A549 (cell line): Measurements from ENCODE around the gene CNOT1. TPM values are rescaled to one million over a fixed set of nuclear protein-coding genes. Genes with fewer than 3 reads are reported as not detected.

Source experiments
- ATAC-seq, 2 experiments: fragments of 200-7000 bp in 1 of 2; fragments of >200 bp in 1 of 2; cut with Nextera tagmentation in 1 of 2; cut with Tn5 transposase in 1 of 2; 3 replicates each; pipeline versions ENCODE4 v1.8.0 to v1.9.1; 2018 to 2020; ENCODE audit warnings: mild to moderate bottlenecking in 1 of 2, moderate library complexity in 1 of 2
- CTCF ChIA-PET: fragments of 300-600 bp; sonication (Branson Sonifier 250); formaldehyde crosslinking; extraction: SDS; loops from one replicate; lab custom pipeline; 2021; ENCODE audit warnings: antibody characterized with exemption, inconsistent platforms; lab: Yijun Ruan, JAX
- POLR2A ChIA-PET: fragments of 350-600 bp; formaldehyde crosslinking; extraction: SDS; loops from one replicate; lab custom pipeline; 2021; ENCODE audit warnings: antibody characterized with exemption, inconsistent platforms; lab: Yijun Ruan, JAX
- DNase-seq, 2 experiments: peaks; one replicate each; pipeline versions ENCODE4 v3.0.0 to v3.0.0-alpha.2; 2011 to 2016; ENCODE audit warnings: low read depth in 1 of 2, low spot score in 1 of 2
- FAIRE-seq: peaks from 2 replicates; lab custom pipeline; 2011; peaks lifted over from hg19 to GRCh38; lab: Jason Lieb, UNC
- H3K27ac ChIP-seq, 2 experiments: fragments of >200 bp; sonication (Bioruptor Twin); formaldehyde crosslinking; 3 replicates each; pipeline ENCODE4 v1.5.1; 2016 to 2017
- H3K4me1 ChIP-seq: fragments of >200 bp; sonication (Bioruptor Twin); formaldehyde crosslinking; 3 replicates; pipeline ENCODE4 v1.6.1; 2016
- H3K4me2 ChIP-seq: fragments of >200 bp; sonication (Bioruptor Twin); formaldehyde crosslinking; 3 replicates; pipeline ENCODE4 v1.6.1; 2016
- H3K4me3 ChIP-seq: fragments of >200 bp; sonication (Bioruptor Twin); formaldehyde crosslinking; 3 replicates; pipeline ENCODE4 v1.5.1; 2016
- H3K9me3 ChIP-seq: fragments of >200 bp; sonication (Bioruptor Twin); formaldehyde crosslinking; 3 replicates; pipeline ENCODE4 v1.6.1; 2016
- CHD4 ChIP-seq: fragments of 200-600 bp; sonication (generic); IDR thresholded peaks from 2 replicates; pipeline ENCODE4 v1.6.1; 2016; ENCODE audit warnings: antibody characterized with exemption, mild to moderate bottlenecking, borderline replicate concordance
- FOXS1 ChIP-seq: fragments of 250-450 bp; sonication (Bioruptor Pico); IDR thresholded peaks from 2 replicates; pipeline ENCODE4 v1.5.0; 2020; ENCODE audit warnings: mild to moderate bottlenecking, moderate library complexity
- HOXB13 ChIP-seq: fragments of 250-450 bp; sonication (Bioruptor Pico); IDR thresholded peaks from 2 replicates; pipeline ENCODE4 v1.5.0; 2020; ENCODE audit warnings: low read depth, mild to moderate bottlenecking, moderate library complexity
- KDM5A ChIP-seq: fragments of 200-600 bp; sonication (generic); IDR thresholded peaks from 2 replicates; pipeline ENCODE4 v1.6.1; 2016; ENCODE audit warnings: antibody characterized with exemption, mild to moderate bottlenecking
- MAFK ChIP-seq: fragments of 450-650 bp; IDR thresholded peaks from 2 replicates; pipeline ENCODE4 v1.6.1; 2014; ENCODE audit not compliant: partially characterized antibody
- NR3C1 ChIP-seq: fragments of >200 bp; sonication (Bioruptor Twin); formaldehyde crosslinking; IDR thresholded peaks from 3 replicates; pipeline ENCODE4 v1.6.1; 2017
- PHF8 ChIP-seq: fragments of 200-600 bp; sonication (generic); IDR thresholded peaks from 2 replicates; pipeline ENCODE4 v1.6.1; 2016; ENCODE audit warnings: low read depth, mild to moderate bottlenecking, antibody characterized with exemption, moderate library complexity, borderline replicate concordance
- RCOR1 ChIP-seq: fragments of 150-350 bp; IDR thresholded peaks from 2 replicates; pipeline ENCODE4 v1.6.1; 2014; ENCODE audit warnings: antibody characterized with exemption, low read length, low read depth
- SREBF2 ChIP-seq: fragments of 450-650 bp; IDR thresholded peaks from 2 replicates; pipeline ENCODE4 v1.6.1; 2014; ENCODE audit warnings: mild to moderate bottlenecking, moderate library complexity
- WGBS: methylation state at CpG from one replicate; pipeline ENCODE4 v1.1.6; 2017; ENCODE audit errors: missing lambda C conversion rate; 5-methylcytosine and 5-hydroxymethylcytosine counted together
- polyA plus RNA-seq, 4 experiments: library from polyadenylated mRNA; depleted of rRNA in 3 of 4; stranded (reverse); fragments of >200 nt; fragmentation: RNase III in 1 of 4; extraction: RNeasy Plus Mini Kit Qiagen cat#74134 plus additional on column Dnase treatment in 1 of 4; gene quantifications; 2 replicates in 3 of 4; 3 replicates in 1 of 4; pipeline ENCODE4 v1.2.3, GENCODE V29; 2011 to 2017
- TF ChIP-seq, protein P1 (sequence below): fragments of 200-600 bp; sonication (generic); IDR thresholded peaks from 2 replicates; pipeline ENCODE4 v1.6.1; 2016; ENCODE audit warnings: antibody characterized with exemption, mild to moderate bottlenecking, moderate library complexity
- TF ChIP-seq, protein P2 (sequence below): fragments of >200 bp; sonication (Bioruptor Twin); formaldehyde crosslinking; IDR thresholded peaks from 3 replicates; pipeline ENCODE4 v1.5.1; 2016
- TF ChIP-seq, protein P3 (sequence below): fragments of >200 bp; sonication (Bioruptor Twin); formaldehyde crosslinking; IDR thresholded peaks from 2 replicates; pipeline ENCODE4 v1.6.1; 2016
- TF ChIP-seq, protein P4 (sequence below): fragments of 250-450 bp; sonication (Bioruptor Pico); IDR thresholded peaks from 2 replicates; pipeline ENCODE4 v1.5.0; 2021; ENCODE audit warnings: mild to moderate bottlenecking, moderate library complexity, borderline replicate concordance

CNOT1 gene
- polyA plus RNA-seq, 2 of the 4 experiments (the other 2 are of a cell fraction) = 119 to 226 TPM

DNA sequence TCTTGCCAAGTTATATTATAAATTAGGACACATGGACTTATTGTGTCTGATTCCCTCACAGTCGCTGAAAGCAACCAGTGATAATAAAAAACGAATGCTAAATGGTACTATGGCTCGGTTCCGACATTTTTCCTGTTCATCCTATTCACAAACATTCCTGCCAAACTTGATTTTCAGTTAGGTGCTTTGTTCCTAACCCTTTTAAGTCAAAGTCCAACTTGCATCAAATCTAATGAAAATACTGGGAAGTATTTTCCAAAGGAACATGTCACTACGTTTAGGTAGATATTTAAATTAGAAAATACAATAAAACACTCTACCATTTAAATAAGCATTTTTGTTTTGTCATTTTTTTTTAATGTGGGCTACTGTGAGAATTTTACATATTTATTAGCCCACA lies 93.3 kb downstream of the CNOT1 start:
- no peak overlapping the region for H3K27ac ChIP-seq
- no peak for ATAC-seq
- H3K4me1 ChIP-seq = no peaks in the 10 kb centered on the region
- 90% methylated on average over 5 of the region's 5 CpGs for WGBS
- no peak overlapping the region for H3K4me2 ChIP-seq
- FAIRE-seq = no peak
- TF ChIP-seq, protein P1, sequence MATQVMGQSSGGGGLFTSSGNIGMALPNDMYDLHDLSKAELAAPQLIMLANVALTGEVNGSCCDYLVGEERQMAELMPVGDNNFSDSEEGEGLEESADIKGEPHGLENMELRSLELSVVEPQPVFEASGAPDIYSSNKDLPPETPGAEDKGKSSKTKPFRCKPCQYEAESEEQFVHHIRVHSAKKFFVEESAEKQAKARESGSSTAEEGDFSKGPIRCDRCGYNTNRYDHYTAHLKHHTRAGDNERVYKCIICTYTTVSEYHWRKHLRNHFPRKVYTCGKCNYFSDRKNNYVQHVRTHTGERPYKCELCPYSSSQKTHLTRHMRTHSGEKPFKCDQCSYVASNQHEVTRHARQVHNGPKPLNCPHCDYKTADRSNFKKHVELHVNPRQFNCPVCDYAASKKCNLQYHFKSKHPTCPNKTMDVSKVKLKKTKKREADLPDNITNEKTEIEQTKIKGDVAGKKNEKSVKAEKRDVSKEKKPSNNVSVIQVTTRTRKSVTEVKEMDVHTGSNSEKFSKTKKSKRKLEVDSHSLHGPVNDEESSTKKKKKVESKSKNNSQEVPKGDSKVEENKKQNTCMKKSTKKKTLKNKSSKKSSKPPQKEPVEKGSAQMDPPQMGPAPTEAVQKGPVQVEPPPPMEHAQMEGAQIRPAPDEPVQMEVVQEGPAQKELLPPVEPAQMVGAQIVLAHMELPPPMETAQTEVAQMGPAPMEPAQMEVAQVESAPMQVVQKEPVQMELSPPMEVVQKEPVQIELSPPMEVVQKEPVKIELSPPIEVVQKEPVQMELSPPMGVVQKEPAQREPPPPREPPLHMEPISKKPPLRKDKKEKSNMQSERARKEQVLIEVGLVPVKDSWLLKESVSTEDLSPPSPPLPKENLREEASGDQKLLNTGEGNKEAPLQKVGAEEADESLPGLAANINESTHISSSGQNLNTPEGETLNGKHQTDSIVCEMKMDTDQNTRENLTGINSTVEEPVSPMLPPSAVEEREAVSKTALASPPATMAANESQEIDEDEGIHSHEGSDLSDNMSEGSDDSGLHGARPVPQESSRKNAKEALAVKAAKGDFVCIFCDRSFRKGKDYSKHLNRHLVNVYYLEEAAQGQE = no peak
- TF ChIP-seq, protein P2, sequence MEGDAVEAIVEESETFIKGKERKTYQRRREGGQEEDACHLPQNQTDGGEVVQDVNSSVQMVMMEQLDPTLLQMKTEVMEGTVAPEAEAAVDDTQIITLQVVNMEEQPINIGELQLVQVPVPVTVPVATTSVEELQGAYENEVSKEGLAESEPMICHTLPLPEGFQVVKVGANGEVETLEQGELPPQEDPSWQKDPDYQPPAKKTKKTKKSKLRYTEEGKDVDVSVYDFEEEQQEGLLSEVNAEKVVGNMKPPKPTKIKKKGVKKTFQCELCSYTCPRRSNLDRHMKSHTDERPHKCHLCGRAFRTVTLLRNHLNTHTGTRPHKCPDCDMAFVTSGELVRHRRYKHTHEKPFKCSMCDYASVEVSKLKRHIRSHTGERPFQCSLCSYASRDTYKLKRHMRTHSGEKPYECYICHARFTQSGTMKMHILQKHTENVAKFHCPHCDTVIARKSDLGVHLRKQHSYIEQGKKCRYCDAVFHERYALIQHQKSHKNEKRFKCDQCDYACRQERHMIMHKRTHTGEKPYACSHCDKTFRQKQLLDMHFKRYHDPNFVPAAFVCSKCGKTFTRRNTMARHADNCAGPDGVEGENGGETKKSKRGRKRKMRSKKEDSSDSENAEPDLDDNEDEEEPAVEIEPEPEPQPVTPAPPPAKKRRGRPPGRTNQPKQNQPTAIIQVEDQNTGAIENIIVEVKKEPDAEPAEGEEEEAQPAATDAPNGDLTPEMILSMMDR = no peak
- TF ChIP-seq SREBF2 = no peak
- TF ChIP-seq HOXB13 = no peak
- TF ChIP-seq KDM5A = no peak
- no peak for TF ChIP-seq CHD4
- no peak for TF ChIP-seq NR3C1
- TF ChIP-seq FOXS1 = no peak
- TF ChIP-seq MAFK = no peak
- TF ChIP-seq, protein P3, sequence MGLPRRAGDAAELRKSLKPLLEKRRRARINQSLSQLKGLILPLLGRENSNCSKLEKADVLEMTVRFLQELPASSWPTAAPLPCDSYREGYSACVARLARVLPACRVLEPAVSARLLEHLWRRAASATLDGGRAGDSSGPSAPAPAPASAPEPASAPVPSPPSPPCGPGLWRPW = no peak
- TF ChIP-seq, protein P4, sequence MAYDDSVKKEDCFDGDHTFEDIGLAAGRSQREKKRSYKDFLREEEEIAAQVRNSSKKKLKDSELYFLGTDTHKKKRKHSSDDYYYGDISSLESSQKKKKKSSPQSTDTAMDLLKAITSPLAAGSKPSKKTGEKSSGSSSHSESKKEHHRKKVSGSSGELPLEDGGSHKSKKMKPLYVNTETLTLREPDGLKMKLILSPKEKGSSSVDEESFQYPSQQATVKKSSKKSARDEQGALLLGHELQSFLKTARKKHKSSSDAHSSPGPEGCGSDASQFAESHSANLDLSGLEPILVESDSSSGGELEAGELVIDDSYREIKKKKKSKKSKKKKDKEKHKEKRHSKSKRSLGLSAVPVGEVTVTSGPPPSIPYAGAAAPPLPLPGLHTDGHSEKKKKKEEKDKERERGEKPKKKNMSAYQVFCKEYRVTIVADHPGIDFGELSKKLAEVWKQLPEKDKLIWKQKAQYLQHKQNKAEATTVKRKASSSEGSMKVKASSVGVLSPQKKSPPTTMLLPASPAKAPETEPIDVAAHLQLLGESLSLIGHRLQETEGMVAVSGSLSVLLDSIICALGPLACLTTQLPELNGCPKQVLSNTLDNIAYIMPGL (CRISPR knock-in tag) = no peak
- TF ChIP-seq PHF8 = no peak
- no peaks in the 10 kb centered on the region for H3K9me3 ChIP-seq
- no peak for DNase-seq
- H3K4me3 ChIP-seq = no peak overlapping the region
- ChIA-PET CTCF (interaction anchor here (1.0 to 1.2 kb wide), 2 partner anchors 9 to 24 kb away, joined by 3 to 4 read pairs; no protein-coding TSS in a partner anchor), POLR2A (no interaction called here)

DNA sequence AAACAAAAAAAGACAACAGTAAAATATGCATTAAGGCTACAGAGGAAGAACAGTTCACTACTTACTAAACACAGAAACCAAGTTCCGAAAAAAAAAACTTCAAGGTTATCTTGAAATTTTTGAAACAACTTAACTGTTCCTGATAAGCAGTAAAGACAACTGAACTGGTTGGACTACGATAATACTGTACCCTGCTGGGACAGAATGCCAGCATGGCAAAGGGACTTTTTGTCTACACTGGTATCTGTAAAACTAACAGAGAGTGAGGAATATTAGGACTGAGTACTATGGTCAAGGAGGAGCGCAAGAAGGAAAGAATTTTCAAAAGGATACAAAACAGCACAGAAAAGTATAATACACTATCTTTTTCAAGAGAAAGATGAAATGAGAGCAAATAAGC lies 94.5 kb downstream of the CNOT1 start:
- Histone ChIP-seq H3K9me3 (no peaks in the 10 kb centered on the region), H3K4me3 (no peak overlapping the region), H3K4me2 (no peak overlapping the region), H3K27ac (no peak overlapping the region), H3K4me1 (no peaks in the 10 kb centered on the region)
- TF ChIP-seq RCOR1 = no peak
- TF ChIP-seq, protein P3 = no peak
- POLR2A ChIA-PET = no interaction called here
- FAIRE-seq (no peak), ATAC-seq (no peak), DNase-seq (no peak)
- 95% methylated on average over 3 of the region's 3 CpGs for WGBS
- CTCF ChIA-PET = interaction anchor here (1.9 kb wide), 1 partner anchor 9 kb away, joined by 4 read pairs; no protein-coding TSS in a partner anchor
